ENCODE measurements around the gene GNAO1.

GNAO1 gene

GRCh38 chr16:56295059-56295665, 103.9 kb downstream of the GNAO1 start:
- DNase-seq: no peak

GRCh38 chr16:56295739-56296527, 104.6 kb downstream of the GNAO1 start:
- no peak for DNase-seq

- DNase-seq: no peak
Observed at GRCh38 chr16:56297684-56298083, 106.4 kb downstream of the GNAO1 start.

GRCh38 chr16:56298116-56298515, 106.8 kb downstream of the GNAO1 start:
- DNase-seq: no peak

- no peak for DNase-seq
Observed at GRCh38 chr16:56298948-56299596, 107.8 kb downstream of the GNAO1 start.

- no peak for DNase-seq
Observed at GRCh38 chr16:56300242-56300623, 108.9 kb downstream of the GNAO1 start.

- DNase-seq: no peak
Observed at GRCh38 chr16:56300891-56301850, 109.9 kb downstream of the GNAO1 start.

- DNase-seq: no peak
Observed at GRCh38 chr16:56302506-56302905, 111.2 kb downstream of the GNAO1 start.

- no peak for DNase-seq
Observed at GRCh38 chr16:56303066-56303715, 111.9 kb downstream of the GNAO1 start.

- no peak for DNase-seq
Observed at GRCh38 chr16:56303880-56304279, 112.6 kb downstream of the GNAO1 start.

GRCh38 chr16:56305956-56306565, 114.8 kb downstream of the GNAO1 start:
- DNase-seq: no peak

GRCh38 chr16:56306690-56307533, 115.6 kb downstream of the GNAO1 start:
- DNase-seq: no peak

GRCh38 chr16:56307534-56307873, 116.2 kb downstream of the GNAO1 start:
- DNase-seq: no peak

- no peak for DNase-seq
Observed at GRCh38 chr16:56309008-56309407, 117.7 kb downstream of the GNAO1 start.

GRCh38 chr16:56310690-56311089, 119.4 kb downstream of the GNAO1 start:
- DNase-seq: no peak

GRCh38 chr16:56311208-56312027, 120.1 kb downstream of the GNAO1 start:
- DNase-seq: peak; percentile 87

- DNase-seq: peak; percentile 87
Observed at GRCh38 chr16:56312028-56312300, 120.7 kb downstream of the GNAO1 start.

- no peak for DNase-seq
Observed at GRCh38 chr16:56312556-56312955, 121.3 kb downstream of the GNAO1 start.

GRCh38 chr16:56314244-56314850, 123.1 kb downstream of the GNAO1 start:
- no peak for DNase-seq

GRCh38 chr16:56315955-56316354, 124.7 kb downstream of the GNAO1 start:
- DNase-seq: no peak

All from SHP77 treated with DMSO at 0.1 percent for 48 hours (cell line).